ENCODE data around the gene TMEM43. TPM values are rescaled to one million over a fixed set of nuclear protein-coding genes. Genes with fewer than 3 reads are reported as not detected.
A peak's percentile ranks its signal among the peaks of the same experiment; 100 is the strongest.

The TMEM43 gene
- total and polyA plus RNA-seq, 2 of the 13 experiments (the other 11 are each of a cell fraction or from before 2014, with no cell fraction given), result 48.9 to 50.5 TPM

DNA sequence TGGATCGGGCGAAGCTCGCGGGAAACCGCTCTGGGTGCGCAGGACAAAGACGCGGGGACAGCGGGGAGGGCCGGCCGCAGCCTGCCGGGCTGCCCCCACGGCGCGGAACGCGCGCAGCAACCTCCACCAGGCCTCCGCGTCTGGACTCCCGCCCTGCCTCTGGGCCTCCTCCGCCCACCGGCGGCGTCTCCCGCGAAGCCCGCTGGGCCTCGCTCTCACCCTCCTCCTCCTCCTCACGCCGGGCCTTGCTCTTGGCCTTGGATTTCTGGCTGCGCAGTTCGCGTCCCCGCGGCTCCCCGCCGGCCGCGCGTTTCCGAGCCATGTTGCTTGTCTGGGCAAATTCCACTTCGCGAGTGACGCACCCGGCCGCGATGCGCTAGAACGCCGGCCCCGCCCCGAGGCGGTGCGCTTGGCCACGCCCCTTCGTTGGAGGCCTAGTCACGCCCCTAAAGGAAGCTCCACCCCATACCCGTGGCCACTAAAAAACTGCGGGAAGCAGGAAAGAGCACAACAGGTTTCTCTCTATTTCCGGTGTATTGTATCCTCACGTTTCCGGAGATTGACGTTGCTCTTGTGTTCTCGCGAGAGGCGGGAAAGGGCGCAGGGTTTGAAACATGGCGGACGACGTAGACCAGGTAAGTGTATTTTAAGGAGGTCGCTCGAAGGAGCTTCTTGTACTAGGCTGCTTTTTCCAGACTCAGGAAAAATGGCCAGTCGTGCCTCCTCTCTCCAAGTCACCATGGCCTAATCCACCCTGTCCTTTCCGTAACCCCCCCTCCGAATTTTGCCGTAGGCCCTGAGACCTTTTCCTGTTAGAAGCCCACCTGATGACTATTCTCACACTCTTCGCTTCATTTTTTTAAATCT, 53.6 kb downstream of the TMEM43 start, which contains the start of the genes LSM3 and XPC (continued):
- TF ChIP-seq, protein P1, sequence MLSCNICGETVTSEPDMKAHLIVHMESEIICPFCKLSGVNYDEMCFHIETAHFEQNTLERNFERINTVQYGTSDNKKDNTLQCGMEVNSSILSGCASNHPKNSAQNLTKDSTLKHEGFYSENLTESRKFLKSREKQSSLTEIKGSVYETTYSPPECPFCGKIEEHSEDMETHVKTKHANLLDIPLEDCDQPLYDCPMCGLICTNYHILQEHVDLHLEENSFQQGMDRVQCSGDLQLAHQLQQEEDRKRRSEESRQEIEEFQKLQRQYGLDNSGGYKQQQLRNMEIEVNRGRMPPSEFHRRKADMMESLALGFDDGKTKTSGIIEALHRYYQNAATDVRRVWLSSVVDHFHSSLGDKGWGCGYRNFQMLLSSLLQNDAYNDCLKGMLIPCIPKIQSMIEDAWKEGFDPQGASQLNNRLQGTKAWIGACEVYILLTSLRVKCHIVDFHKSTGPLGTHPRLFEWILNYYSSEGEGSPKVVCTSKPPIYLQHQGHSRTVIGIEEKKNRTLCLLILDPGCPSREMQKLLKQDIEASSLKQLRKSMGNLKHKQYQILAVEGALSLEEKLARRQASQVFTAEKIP (CRISPR knock-in tag; IDR thresholded peaks at IDR 0.05; ENCODE audit: borderline replicate concordance), result no peak
- TF ChIP-seq MAX (IDR thresholded peaks at IDR 0.05) (no peak; the same call in 1 of the 2 replicates), ZNF296 (CRISPR knock-in tag; conservative IDR thresholded peaks at IDR 0.05) (no peak), ZNF350 (CRISPR knock-in tag; IDR thresholded peaks at IDR 0.05; ENCODE audit: borderline replicate concordance, low read depth) (peak; percentile 74; the same call in 1 of the 2 replicates), MEF2D (CRISPR knock-in tag; IDR thresholded peaks at IDR 0.05) (peak; percentile 51; the same call in 1 of the 2 replicates), MIXL1 (CRISPR knock-in tag; IDR thresholded peaks at IDR 0.05) (peak; percentile 19; the same call in 1 of the 2 replicates), ZFYVE20 (CRISPR knock-in tag; IDR thresholded peaks at IDR 0.05; ENCODE audit: borderline replicate concordance, low read depth) (no peak), PLRG1 (conservative IDR thresholded peaks at IDR 0.05) (no peak), ZFP90 (CRISPR knock-in tag; IDR thresholded peaks at IDR 0.05; ENCODE audit: borderline replicate concordance) (no peak; the same call in 1 of the 2 replicates), RCOR2 (CRISPR knock-in tag; IDR thresholded peaks at IDR 0.05) (no peak), HNF4A (CRISPR knock-in tag; IDR thresholded peaks at IDR 0.05) (peak; percentile 51), SOX5 (CRISPR knock-in tag; IDR thresholded peaks at IDR 0.05; ENCODE audit: borderline replicate concordance) (peak; percentile 53; the same call in 1 of the 2 replicates), ZNF770 (CRISPR knock-in tag; IDR thresholded peaks at IDR 0.05) (peak; percentile 98), ZFAT (CRISPR knock-in tag; conservative IDR thresholded peaks at IDR 0.05) (no peak), ZBTB1 (CRISPR knock-in tag; IDR thresholded peaks at IDR 0.05; ENCODE audit: borderline replicate concordance) (0 out of 2 replicates have a peak, but pooled peaks have one; percentile 23), CENPX (CRISPR knock-in tag; IDR thresholded peaks at IDR 0.05) (no peak), ZMYM3 (CRISPR knock-in tag; IDR thresholded peaks at IDR 0.05) (0 out of 2 replicates have a peak, but pooled peaks have one; percentile 38), UBTF (CRISPR knock-in tag; IDR thresholded peaks at IDR 0.05) (peak; percentile 86; the same call in 1 of the 2 replicates), SMARCC2 (IDR thresholded peaks at IDR 0.05) (no peak), PHB2 (IDR thresholded peaks at IDR 0.05; ENCODE audit: partially characterized antibody) (no peak), NR2F1 (CRISPR knock-in tag; IDR thresholded peaks at IDR 0.05) (no peak)
